ENCODE measurements around the gene SPP1.

Gene SPP1

DNA sequence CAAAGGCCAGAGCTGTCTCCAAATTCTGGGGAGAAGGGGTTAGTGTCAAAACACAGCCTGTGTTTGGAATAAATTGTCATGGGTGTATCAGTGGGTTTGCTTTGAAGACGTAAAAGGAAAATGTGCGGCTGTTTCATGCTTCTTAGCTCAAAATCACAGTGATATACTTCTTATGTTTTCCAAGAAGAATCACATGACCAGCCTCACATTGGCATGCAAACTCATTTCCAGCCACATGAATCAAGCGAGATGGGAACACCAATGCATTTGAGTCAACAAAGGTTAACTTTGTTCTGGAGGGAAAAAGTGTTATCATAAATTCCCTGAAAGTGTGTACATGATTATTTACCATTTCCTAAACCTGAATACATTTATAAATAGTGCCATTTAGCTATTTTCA is 19.0 kb upstream of the SPP1 start:
- DNase-seq: no peak

DNA sequence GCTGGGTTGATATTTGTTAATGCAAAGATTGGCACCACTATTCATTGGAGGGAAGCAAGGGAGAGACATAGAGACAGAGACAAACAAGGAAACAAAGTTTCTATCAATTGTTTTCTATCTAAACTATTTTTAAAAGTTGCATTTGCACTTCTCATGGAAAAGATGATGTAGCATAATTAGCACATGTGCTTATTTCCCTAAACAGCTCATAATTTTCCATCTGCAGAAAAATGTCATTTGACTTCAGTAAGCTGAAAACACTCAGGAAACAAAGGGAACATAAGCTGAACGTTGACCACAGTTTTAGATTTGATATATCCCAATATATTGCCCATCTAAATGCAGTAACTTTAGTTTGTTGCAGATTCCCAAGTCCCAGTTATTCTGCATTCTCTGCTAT is 18.5 kb upstream of the SPP1 start:
- DNase-seq: no peak

DNA sequence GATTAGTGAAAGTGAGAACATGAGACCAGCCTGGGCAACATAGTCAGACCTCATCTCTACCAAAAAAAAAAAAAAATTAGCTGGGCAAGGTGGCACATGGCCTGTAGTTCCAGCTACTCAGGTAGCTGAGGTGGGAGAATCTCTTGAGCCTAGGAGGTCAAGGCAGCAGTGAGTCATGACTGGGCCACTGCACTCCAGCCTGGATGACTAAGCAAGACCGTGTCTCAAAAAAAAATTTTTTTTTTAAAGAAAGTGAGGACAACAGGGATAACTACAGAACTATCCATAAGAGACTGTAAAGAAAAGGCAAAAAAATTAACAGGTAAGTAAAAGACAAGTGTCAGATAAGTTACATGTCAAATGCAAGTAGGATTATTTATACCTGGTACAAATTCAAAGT is 13.5 kb upstream of the SPP1 start:
- DNase-seq: no peak

DNA sequence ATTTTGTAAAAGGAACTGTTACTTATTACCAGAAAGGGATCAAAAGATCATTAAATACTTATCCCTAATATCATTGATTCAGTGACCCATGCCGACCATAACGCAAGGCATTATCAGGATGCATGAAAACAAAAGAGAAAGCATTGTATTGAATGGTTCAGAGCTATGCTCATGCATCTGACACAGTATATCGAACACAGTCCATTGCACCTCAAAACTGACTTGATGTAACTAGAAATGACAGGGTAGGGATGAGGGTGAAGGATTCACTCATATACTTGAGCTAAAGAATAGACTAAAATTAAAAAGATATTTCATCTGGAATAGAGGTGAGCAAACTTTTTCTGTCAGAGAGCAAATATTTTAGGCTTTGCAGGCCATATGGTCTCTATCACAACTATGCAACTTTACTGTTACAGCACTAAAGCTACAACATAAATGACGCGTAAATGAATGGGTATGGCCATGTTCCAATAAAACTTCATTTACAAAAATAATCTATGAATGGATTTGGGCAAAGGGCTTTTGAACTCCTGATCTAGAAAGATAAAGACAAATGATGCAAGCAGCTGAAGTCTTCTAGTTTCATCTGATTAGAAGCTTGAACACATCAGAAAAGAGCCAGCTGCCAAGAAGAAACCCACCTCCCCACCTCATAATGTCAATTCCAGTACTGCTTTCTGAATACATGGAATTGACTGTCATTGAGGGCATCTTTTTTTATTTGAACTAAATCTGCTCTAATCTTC is 12.9 kb upstream of the SPP1 start:
- DNase-seq: no peak

DNA sequence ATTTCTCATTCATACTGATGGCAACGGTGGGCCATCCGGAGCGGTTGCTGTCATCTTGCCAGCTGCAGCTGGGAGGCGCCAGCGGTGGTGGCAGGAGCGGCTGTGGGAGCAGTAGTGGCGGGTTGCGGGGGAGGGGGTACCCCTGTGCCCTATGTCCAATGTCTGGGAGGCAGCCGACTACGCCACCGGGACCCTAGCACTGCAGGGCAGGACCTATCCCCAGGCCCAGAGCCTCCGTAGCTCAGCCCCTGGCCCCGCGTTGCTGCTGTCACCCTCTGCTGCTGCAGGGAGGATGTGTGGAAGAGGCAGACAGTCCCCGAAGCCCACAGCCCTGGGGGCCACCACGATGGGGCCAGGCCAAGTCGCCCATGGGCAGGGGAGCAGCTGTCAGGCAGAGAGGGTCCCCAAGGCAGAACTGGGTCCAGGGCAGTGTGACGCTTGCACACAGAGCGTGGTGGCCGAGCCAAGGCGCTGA is 10.0 kb upstream of the SPP1 start:
- DNase-seq: no peak

DNA sequence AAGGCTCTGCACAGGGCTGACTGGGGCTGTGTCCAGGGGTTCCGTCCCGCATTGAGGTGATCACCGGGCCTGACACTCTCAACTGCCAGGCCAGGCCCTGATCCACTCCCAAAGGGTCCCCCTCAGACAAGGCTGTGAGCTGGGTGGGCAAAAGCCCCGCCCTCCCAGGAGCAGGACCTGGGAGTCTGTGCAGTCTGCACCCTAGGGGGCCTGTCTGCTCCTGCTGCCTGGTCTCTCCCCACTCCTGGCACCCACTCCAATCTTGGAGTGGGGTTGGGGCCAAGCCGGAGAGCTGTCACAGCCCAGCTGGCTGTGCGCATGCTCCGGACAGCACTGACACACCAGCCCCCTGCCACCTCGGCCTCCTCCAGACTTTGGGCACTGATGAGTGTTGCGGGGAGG is 9.4 kb upstream of the SPP1 start:
- DNase-seq: no peak

DNA sequence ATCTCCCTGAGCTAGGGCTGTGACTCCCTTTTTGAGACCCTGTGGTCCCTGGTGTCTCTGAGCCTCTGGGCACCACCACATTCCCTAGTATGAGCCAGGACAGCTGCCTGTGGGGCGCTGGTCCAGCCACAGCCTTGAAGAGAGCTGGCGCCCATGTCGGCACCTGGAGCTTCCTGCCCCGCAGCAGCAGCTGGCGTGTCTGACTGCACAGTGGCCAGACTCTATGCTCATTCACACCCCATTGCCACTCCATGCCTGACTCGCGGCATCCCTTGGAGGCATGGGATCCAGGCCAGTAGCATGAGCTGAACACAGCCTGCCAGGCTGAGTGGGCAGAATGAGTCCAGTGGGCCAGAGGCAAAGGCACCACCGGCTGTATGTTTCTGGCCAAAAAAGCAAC is 8.3 kb upstream of the SPP1 start:
- DNase-seq: peak; percentile 24

DNA sequence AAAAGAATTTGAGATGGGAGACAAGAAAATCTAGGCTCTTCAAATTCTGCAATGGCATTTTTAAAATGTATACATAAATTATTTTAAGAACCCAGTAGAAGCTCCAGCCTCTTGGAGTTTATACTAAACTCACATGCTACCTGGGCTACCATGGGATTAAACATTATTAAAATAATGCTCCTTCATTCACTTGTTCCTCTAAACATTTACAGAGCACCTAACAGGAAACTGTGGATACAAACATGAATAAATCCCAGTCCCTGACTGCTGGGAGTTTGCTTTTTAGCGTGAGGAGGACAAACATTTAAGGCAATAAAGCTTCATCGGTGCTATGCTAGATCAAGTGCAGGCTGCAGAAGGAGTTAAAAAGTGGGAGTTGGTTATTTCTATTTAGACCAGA is 5.4 kb upstream of the SPP1 start:
- no peak for DNase-seq

DNA sequence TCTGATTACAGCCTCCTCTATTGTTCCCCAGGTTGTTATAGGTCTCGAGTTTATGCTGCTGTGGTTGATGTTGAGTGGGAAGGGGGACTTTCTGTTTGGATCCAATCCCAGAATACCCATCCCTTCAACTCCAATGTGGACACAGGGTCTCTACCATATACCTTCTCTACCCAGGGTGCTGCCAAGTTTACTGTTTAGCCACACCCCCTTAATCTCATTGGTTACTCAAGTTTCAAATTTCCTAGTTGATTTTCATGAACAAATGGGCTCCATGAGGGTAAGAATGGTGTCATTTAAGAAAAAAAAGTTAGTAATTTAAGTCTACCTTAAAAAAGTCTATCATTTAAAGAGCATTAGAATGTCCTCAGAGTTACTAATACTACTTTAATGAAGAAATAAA is 3.6 kb upstream of the SPP1 start:
- no peak for DNase-seq

DNA sequence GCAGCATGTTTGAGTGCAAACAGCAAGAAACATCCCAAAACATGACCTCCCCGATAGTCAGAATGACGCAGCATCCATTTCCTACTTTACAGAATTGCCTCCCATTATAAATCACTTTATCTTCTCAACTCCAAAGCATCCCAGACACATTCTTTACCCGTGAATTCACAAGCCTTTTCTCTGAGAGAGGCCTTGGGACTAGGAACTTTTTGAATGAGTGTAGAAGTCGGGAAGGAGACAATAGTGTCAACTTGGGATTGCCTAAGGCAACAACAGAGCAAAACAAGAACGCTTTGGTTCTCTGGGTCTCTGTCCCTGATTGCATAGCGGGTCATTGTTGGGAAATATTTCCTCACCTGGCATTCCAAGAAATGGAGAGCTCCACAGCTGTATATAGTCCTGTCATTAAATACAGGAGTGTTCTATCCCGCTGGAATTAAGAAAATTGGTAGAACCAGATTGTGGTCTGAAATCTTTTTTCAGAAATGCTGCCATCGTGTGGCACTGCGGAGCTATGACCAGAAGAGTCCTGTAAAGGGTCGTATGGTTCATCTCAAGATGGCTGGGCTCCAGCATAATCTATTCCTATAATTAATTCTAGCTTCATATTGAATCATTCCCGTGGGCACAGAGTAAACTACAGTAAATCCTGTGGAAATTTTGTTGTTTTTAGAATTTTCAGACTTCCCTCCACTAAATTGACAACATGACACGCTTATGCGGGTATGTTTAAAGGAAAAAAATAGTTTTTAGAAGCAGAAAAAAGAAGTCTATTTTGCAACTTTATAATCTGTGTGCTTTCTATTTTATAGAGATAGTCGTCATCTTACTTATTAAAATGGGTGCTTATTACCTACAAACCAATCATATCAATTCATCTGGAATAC is 2.0 kb upstream of the SPP1 start:
- peak; percentile 49 for DNase-seq

DNA sequence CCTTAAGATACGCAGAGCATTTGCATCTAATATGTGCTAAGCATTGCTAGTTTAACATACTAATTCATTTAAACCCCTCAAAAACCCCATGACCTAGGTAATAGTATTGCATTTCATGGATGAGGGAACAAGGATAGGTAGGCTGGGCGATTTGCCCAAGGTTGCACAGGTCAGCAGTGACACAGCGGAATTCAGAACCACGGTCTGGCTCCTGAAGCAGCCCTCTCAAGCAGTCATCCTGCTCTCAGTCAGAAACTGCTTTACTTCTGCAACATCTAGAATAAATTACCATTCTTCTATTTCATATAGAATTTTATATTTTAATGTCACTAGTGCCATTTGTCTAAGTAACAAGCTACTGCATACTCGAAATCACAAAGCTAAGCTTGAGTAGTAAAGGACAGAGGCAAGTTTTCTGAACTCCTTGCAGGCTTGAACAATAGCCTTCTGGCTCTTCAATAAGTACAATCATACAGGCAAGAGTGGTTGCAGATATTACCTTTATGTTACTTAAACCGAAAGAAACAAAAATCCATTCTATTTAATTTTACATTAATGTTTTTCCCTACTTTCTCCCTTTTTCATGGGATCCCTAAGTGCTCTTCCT is 555 bp upstream of the SPP1 start:
- no peak for DNase-seq

DNA sequence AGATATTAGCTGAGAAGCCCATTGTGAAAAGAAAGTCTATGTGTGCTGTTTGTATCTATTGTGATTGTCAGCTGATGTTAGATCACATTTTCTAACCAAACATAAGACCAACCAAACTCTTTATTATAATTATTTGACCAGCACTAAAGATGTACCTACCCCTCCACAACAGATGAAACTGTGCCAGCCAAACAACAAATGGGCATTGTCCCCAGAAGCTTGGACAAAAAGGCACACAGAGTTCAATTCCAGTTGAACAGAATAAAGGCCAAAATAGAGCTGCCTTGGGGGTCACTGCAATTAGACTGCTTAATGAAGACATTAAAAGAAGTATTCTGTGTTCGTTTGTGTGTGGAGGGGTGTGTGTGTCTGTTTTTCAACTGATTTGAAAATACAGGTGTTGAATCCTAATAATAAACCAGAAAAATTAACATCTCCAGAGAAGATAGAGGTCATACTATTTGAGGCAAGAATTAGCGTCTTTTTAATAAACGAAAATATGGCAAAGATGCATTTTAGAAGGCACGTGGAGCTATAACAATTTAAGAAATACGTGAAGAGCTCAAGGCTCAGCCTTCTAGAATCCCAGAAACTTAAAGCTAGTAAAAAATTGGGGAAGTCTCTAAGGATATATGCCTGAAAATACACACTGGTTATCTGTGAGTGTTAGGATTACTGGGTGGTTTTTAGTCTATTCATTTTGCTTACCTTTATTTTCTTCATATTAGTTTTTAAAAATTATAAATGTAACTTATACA is 2.2 kb downstream of the SPP1 start:
- DNase-seq: no peak

DNA sequence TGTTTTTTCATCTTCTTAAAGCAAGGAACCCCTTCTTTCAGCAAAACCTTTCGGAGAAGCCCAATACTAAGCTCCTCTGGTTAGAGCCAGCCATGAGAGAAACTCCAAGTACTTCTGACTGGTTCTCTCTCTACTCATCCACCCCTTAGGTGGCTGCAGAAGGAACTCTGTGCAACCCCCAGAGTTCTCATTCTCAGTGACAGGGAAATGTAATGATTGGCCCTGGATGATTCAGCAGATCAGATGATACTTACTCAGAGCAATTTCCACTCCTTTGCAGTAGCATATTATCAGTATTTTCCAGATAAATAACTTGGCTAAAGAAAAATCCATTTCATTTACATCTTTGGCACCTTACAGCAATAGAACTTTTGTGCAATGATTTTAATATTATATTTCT is 3.2 kb downstream of the SPP1 start:
- no peak for DNase-seq

DNA sequence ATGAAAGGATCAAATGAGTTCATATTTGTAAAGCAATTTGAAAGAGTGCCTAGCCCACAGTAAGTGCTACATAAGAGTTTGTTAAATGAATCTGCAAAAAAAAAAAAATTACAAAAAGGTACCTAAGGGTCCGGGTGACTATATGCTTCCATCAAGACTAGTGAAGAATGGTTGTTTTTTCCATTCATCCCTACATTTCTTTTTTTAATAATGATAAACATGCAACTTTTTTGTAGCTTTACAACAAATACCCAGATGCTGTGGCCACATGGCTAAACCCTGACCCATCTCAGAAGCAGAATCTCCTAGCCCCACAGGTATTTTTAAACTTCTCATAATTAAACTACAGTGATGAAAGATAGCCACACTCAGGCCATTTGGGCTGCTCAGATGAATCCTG is 4.3 kb downstream of the SPP1 start:
- no peak for DNase-seq

DNA sequence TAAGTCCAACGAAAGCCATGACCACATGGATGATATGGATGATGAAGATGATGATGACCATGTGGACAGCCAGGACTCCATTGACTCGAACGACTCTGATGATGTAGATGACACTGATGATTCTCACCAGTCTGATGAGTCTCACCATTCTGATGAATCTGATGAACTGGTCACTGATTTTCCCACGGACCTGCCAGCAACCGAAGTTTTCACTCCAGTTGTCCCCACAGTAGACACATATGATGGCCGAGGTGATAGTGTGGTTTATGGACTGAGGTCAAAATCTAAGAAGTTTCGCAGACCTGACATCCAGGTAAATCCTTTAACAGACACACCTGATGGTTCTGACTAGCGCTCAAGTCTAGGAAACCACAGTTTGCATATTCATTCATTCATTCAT is 6.0 kb downstream of the SPP1 start:
- DNase-seq: no peak

DNA sequence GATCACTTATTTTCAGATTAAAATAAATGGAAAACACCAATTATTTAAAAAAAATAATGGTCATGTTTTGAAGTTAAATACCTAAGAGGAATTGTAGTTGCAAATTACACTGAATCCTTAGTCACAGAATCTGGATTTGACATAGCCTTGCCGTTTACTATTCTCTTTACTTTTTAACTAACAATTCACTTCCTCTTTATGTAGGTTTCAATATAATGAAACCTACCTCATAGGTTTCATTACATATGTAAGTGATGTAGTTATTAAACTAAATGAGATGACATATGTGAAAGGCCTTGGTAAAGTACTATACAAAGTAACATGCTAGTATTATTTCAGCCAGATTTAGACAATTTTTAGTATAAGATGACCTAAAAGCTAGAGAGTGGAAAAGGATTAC is 6.5 kb downstream of the SPP1 start:
- DNase-seq: no peak

DNA sequence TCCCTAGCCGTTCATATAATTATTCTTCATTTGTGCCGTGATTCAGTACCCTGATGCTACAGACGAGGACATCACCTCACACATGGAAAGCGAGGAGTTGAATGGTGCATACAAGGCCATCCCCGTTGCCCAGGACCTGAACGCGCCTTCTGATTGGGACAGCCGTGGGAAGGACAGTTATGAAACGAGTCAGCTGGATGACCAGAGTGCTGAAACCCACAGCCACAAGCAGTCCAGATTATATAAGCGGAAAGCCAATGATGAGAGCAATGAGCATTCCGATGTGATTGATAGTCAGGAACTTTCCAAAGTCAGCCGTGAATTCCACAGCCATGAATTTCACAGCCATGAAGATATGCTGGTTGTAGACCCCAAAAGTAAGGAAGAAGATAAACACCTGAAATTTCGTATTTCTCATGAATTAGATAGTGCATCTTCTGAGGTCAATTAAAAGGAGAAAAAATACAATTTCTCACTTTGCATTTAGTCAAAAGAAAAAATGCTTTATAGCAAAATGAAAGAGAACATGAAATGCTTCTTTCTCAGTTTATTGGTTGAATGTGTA is 7.0 kb downstream of the SPP1 start:
- no peak for DNase-seq

DNA sequence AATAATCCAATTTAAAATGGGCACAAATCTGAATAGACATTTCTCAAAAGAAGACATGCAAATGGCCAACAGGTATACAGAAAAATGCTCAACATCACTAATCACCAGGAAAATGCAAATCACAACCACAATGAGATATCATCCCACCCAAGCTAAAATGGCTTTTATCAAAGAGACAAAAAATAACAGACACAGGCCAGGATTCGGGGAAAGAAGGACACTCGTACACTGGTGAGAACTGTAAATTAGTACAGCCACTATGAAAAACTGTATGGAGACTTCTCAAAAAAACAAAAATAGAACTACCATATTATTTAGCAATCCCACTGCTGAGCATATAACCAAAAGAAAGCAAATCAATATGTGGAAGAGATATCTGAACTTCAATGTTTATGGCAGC is 8.5 kb downstream of the SPP1 start:
- DNase-seq: no peak

DNA sequence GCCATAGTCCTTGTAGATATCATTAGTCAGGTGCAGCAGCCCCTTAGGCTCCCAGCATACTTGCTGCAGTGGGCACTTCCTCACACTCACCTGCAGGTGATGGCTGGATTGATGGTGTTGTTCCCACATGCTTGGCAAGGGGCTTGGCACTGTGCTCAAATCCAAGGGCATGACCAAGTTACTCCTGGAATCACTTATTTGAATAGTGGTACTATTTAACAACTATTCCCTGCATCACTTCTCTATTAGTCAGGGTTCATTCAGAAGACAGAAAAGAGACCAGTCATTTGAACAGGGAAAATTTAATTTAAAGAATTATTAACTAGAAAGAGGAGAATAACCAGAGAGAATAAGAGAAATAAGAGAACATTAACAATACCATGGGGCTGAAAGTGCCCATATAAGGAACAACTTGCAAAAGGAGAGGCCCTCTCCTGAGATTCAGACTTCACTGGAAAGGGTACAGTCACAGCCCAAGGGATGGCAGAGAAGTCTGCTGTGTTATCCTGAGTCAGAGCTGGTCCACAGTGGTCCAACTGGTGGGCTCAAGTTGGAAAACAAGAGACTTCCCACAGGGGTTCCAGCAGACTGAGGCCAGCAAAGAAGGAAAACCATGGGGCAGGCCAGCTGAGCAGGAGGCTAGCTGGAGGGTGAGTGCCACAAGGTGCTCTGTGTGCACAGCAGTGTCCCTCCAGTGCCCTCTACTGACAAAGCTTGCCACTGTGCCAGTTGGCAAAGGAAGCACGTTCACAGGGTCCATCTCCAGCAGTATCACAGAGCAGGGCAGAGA is 9.8 kb downstream of the SPP1 start:
- peak; percentile 49 for DNase-seq

DNA sequence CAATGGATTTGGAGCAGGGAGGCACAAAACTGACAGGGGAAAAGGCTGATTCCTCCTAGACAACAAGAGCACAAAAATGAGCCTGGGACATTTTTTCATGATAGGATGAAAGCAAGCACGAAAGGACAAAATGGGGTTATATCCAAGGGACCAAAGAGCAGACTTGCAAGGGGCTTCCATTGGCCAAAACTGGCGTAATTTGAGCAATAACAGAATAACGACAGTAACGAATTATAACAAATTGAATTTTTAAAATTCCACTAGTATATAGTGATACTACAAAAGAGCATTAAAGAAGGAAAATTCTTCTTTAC is 10.3 kb downstream of the SPP1 start:
- no peak for DNase-seq

DNA sequence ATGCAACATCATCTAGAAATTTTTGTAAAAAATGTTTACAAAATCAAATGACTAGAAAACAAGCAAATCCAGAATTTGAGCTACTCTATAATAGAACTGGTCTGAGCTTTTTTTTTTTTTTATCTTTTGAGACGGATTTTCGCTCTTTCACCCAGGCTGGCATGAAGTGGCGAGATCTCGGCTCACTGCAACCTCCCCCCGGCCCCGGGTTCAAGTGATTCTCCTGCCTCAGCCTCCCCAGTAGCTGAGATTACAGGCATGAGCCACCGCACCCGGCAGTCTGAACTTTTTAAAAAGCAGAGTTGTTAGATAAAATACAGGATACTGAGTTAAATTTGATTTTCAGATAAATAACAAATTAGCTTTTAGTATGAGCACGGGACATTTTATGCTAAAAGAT is 11.0 kb downstream of the SPP1 start:
- DNase-seq: no peak

DNA sequence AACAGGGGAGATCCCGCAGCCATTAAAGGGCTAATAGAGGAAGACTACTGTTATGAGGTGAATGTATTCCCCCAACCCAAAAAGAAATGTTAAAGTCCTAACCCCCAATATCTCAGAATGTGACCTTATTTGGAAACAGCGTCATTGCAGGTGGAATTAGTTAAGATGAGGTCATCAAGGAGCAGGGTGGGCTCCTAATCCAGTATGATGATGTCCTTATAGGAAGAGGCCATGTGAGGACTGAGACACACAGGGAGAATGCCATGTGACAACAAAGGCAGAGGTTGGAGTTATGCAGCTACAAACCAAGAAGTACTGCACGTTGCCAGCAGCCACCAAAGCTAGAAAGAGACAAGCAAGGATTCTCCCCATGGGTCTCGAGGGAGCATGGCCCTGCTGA is 14.3 kb downstream of the SPP1 start:
- no peak for DNase-seq

All from right hindlimb (tissue), 1 donor.